Pulmonary artery endothelial cell (primary cell): ENCODE results near the gene PNKP. TPM values are rescaled to one million over a fixed set of nuclear protein-coding genes. Genes with fewer than 3 reads are reported as not detected.

Experiments
- DNase-seq: peaks from one replicate; pipeline ENCODE4 v3.0.0-alpha.2; 2011; ENCODE audit warnings: low read depth, low spot score
- total RNA-seq: library from RNA; depleted of rRNA; stranded (reverse); fragments of >200 nt; gene quantifications from 2 replicates; pipeline ENCODE4 v1.2.3, GENCODE V29; 2014

Gene PNKP
- total RNA-seq, 1 donor from 2014 or later, result 47.2 TPM

DNA sequence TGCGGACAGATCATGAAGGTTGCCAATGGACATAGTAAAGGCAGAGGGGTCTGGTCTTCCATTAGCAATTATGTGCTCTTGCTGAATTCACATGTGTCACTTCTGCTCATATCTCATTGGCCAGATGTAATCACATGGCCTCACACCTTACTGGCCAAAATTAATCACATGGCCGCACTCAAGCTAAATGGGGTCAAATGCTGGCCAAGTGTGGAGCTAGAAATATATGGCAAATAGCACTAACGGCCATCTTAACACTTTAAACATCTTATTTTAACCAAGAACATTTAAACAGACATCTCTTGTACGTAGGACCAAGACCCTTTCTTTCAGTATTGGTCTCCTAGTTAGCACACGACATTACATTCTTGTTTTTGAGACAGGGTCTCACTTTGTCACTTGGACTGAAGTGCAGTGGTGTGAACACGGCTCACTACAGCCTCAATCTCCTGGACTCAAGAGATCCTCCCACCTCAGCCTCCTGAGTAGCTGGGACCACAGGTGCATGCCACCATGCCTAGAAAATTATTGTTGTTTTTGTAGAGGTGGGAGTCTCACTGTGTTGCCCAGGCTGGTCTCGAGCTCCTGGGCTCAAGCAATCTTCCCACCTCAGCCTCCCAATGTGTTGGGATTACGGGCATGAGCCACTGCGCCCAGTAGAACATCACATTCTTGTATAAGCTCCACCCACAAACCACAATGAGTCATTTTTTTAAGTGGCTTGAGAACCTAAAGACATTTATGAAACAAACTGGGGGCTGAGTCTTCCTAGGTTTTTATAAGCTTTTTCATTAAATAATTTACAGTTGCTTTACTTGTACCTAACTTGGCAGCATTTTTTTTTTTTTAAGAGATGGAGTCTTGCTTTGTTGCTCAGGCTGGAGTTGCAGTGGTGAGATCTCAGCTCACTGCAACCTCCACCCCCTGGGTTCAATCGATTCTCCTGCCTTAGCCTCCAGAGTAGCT, 19.4 kb downstream of the PNKP start:
- DNase-seq, result no peak

DNA sequence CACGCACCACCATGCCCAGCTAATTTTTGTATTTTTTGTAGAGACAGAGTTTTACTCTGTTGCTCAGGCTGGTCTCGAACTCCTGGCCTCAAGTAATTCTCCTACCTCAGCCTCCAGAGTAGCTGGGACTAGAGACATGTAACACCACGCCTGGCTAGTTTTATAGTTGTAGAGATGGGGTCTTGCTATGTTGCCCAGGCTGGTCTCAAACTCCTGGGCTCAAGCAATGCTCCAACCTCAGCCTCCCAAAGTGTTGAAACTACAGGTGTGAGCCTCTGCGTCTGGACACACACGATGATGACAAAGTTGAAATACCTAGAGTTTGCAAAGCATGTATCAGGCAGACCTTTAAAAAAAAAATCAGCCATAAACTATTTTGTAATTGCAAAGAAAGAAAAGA, 21.0 kb downstream of the PNKP start:
- no peak for DNase-seq

DNA sequence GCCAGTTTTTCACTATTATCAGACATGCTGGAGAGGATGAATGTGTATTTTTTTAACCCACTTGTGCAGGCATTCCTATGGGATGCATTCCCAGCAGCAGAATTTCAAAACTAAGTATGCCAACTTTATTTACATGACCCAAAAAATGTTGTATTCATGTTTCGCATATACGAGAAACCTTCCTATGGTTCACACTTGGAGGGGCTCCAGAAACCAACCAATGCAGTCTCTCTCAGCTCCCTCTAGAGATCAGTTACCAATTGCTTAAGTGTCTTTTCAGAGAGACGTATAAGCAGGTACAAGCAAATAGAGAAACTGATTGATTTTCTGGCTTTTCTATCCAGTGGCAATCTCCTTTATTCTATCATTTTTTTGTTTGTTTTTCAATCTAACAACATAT, 22.0 kb downstream of the PNKP start:
- DNase-seq, result no peak

DNA sequence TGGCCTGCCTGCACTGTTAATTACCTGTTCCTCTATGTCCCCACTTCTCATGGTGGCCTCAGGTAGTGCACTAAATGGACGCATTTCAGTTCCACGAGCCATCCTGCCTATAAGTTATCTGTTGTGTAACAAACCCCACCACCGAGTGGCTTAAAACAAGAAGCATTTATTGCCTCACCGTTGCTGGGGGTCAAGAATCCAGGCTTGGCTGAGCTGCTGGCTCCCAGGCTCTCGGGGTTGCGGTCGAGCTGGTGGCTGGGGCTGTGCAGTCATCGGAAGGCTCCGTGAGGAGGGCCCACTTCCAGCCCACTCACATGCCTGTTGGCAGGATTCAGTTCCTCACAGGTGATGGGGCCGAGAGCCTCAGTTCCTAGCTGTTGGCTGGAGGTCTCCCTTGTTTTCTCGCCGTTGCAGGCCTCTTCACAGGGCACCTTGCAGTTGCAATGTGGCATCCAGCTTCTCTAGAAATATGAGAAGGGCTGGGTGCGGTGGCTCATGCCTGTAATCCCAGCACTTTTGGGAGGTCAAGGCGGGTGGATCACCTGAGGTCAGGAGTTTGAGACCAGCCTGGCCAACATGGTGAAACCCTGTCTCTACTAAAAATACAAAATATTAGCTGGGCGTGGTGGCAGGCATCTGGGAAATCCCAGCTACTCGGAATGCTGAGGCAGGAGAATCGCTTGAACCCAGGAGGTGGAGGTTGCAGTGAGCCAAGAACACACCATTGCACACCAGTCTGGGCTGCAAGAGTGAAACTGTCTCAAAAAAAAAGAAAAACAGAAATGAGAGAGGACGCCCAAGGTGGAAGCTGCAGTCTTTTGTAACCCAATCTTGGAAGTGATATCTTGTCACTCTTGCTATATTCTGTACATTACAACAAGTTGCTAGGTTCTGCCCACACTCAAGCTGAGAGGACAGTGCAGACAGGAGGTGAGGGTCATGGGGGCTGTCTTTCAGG, 23.0 kb downstream of the PNKP start:
- no peak for DNase-seq

DNA sequence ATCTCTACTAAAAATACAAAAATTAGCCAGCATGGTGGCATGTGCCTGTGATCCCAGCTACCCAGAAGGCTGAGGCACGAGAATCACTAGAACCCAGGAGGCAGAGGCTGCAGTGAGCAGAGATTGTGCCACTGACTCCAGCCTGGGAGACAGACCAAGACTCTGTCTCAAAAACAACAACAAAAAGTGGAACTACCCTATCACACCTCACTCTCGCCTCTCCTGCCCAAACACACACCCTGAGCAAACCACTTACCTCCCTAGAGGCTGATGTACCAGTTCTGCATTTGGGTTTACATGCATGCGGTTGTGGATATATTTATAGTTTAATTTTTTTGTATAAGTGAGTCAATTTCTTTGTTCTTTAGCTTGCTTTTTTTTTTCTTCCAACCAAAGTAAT, 24.1 kb downstream of the PNKP start:
- no peak for DNase-seq

DNA sequence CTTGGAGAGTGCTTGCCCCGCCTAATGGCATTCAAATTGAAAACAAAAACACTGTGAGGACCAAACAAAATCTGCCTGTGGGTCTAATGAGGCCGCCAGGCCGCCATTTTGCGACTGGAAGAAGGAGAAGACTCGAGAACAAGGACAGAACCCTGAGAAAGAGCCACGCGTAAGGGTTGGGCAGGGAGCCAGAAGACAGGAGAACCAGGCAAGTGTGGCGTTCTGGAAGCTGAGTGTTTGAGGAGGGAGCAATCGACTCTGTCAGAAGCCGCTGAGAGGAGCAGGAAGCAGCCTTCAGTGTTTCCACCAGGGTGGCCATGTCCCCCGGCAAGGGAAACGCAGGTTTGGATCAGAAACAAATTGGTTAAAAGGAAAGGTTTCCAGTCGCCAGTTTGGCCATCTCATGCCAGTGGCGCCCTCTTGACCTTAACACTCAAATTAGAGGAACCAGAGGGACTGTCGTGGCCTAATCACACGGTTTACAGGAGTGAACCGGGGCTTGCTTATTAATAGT, 26.6 kb downstream of the PNKP start:
- no peak for DNase-seq

DNA sequence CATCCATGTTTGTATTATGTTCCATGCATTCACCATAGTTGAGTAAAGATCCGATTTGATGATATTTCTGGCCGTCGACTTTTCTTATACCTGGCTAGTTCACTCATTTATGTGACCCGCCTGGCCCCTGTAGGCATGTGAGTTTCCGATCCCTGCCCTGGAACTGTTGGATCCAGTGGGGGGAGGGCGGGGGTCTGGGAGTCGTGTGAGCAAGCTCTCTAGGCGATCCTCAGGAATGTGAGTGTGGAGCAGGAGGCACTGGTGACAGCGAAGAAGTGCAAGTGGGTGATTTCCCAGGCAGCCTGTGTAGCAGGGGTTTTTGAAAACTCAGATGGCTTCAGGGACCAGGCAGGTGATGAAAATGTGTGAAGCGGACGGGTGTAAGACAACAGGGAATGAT, 27.1 kb downstream of the PNKP start:
- no peak for DNase-seq

DNA sequence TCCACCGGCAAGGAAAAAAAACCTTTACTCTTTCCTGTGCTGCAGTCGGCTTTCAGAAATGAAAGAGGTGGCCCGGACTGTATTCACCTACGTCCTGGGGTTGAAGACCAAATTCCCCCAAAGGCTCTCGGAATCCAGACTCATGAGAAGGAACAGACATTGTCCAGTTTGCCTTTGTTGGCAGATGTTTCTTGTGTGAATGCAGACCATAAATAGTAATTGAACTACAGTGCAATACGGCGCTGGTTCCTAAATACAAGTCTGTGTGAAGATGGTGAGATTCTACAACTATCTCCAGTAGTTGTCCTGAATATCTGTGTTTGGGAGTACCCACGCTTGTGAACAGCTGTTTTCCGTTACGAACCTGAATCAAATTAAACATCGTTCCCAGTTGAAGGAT, 27.7 kb downstream of the PNKP start:
- no peak for DNase-seq

DNA sequence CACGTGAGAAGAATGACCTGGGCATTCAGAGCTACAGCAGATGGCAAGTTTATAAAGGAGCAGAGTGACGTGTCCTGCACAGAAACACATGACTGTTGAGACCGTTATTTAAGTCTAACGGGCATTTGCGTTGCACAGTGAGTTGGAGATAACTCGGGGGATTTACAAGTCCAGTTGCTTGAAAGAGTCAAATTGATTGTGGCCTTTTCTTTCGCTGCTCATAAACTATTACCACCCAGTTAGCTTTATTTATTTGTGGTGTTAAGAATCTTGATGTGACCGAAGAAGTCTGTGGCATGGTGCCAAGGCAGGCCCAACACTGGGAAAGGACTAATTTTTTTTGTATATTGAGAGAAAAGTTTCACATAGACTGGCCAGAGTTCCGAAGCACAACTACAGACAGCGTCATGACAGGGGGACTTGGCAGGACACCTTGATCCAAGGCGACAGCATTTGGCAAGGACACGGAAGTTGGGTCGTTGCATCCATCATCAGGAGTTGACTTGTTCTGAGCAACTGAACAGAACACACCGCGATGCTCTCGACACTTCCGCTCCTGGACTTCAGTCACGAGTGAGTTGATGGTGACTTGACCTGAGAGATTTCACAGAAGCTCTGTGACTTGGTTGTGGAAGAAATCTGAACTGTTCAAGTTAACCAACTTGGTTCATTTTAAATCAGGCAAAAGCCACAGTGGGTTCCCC, 28.3 kb downstream of the PNKP start:
- no peak for DNase-seq

DNA sequence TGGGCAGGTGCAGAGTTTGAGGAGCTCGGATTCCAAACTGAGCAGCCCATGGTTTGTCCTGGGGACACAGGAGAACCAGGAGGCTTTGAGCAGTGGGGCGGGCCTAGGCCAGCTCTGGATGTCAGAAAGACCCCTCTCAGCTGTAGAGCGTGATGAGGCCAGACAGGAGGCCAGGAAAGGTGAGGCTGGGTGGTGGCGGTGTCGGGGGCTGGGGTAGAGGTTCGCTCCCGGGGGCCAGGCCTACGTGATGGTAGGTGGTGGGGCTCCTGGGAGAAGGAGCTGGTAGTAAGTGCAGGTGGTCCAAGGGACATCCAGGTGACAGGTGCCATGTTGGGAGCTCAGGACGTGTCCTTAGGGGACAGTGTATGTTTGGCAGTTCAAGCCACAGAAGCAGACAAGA, 30.0 kb downstream of the PNKP start:
- no peak for DNase-seq

DNA sequence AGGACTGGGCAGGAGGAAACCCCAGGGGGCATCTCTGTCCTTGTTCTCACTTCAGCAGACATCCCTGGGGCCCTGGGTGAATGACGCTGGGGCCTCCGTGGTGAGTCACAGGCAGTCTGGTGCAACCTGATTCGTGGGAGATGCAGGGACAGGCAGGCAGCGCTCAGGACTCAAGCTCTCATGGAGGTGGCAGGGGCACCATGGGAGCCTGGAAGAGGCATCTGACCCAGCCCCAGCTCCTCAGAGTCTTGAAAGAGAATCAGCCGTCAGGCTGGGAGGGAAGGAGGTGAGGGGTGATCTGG, 30.4 kb downstream of the PNKP start:
- DNase-seq, result no peak

DNA sequence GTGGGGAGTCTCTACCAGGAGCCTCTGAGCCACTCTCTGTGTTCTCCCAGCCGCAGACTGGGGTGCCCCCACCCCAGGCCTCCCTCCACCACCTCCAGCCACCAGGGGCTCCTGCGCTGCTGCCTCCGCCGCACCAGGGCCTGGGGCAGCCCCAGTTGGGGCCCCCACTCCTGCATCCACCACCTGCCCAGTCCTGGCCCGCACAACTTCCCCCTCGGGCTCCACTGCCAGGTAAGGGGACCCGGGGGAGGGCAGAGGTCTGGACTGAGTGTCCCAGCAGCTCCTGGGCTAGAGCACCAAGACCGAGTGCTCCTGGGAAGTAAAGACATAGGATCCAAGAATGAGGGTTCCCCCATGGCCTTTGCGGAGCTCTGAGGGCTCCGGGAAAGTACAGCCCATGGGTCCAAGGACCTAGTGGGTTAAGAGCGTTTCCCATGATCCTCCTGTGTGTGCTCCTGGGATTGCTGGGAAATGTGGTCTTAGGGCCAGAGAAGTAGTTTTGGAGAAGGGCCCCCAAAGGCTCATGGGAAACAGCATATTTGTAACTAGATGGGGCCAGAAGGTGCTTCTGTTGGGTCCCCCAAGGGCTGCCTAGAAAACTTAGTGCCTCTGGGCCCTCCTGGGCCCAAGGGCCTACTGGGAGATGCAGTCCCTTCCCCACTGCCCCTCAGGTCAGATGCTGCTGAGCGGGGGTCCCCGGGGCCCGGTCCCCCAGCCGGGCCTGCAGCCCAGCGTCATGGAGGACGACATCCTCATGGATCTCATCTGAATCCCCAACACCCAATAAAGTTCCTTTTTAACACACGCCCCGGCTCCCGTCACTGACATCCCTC, 31.0 kb downstream of the PNKP start:
- DNase-seq, result no peak

DNA sequence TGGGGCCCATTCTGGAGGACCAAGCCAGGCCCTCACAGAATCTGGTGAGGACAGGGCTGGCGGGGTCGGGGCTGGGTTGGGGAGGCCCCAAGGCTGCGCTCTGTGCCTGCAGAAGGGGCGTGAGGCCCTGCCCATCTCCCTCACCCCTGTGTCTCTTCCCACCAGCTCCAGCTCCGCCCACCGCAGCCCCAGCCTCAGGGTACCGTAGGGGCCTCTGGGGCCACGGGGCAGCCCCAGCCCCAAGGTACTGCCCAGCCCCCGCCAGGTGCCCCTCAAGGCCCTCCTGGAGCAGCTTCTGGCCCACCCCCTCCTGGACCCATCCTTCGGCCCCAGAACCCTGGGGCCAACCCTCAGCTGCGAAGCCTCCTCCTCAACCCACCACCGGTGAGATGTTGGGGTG, 31.8 kb downstream of the PNKP start:
- no peak for DNase-seq

DNA sequence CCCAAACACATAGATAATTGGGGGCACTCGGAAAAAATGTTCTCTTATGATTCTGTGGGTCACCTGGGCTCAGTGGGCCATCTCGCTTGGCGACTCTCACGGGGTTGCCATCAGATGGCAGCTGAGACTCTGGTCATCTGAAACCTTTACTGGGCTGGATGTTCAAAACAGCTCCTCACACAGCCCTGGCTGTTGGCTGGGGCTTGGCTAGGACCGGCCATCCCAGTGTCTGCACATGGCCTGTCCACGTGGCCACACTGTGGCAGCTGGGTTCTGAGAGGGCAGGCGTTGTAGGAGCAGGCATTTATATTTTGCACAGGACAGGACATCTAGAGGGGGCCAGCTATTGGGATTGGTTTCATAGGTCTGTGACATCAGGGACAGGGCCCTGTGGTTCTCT, 33.8 kb downstream of the PNKP start:
- DNase-seq, result no peak

DNA sequence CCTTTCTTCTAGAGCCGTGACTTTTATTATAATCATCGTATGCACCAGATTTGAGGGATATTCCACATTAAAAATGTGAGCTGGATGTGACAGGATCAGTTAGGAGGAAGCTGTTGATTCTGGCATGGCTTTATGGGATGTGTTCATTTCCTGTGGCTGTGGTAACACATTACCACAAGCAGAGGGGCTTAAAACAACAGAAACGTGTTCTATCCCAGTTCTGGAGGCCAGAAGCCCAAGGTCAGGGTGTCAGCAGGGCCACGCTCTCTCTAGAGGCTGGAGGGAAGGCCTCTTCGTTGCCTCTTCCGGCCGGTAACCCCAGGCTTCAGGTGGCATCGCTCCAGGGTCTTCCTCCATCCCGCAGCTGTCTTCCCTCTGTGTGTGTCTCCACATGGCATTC, 34.8 kb downstream of the PNKP start:
- DNase-seq, result no peak

DNA sequence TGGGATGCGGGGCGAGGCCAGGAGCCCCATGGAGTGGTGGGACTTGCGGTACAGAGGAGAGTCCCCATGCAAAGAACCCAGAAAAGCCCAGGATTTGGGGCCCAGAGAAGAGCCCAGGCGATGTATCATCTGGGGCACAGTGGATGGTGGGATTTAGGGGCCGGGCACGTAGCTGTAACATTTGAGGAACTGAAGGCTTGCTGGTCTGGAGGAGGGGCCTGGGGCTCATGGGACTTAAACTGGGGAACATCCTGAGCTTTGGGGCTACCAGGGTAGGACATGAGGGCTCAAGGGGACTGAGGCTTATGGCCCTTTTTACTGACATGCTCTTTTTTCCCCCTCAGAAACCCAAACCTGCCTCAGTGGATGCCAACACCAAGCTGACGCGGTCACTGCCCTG, 35.8 kb downstream of the PNKP start:
- no peak for DNase-seq

DNA sequence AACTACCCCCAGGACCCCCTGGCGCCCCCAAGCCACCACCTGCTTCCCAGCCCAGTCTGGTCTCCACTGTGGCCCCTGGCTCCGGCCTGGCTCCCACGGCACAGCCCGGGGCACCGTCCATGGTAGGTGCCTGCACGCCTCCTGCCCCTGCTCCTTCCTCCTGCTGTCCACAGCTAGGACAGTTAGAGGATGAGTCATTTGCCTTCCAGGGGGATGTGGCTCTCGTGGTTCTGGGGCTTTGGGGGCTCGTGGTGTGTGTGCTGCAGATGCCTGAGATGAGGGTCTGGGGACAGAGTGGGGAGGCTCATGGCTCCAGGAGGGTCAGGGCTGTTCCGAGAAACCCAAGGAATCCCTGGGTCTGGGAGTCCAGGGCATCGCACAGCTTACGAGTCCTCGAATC, 36.6 kb downstream of the PNKP start:
- DNase-seq, result no peak

DNA sequence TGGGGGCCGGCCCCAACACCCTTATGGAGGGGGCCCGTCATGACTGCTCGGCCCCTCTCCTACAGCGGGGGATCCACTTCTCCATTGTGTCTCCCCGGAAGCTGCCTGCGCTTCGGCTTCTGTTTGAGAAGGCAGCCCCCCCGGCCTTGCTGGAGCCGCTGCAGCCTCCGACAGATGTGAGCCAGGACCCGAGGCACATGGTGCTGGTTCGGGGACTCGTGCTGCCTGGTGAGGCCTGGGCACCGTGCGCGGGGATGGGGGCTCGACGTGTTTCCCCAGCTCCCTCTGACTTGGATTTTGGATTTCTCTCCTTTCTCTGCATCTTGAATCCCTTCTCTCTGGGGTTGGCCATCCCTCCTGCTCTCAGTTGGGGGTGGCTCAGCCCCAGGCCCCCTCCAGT, 37.7 kb downstream of the PNKP start:
- DNase-seq, result no peak

DNA sequence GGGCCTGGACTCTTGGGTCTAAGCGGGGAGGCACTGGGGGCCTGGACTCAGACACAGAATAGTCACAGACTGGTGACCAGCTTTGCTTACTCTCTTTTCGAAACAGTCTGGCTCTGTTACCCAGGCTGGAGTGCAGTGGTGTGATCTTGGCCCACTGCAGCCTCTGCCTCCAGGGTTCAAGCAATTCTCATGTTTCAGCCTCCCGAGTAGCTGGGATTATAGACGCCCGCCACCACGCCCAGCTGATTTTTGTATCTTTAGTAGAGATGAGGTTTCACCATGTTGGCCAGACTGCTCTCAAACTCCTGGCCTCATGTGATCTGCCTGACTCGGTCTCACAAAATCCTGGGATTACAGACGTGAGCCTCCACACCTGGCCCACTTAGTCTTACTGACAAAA, 38.2 kb downstream of the PNKP start:
- DNase-seq, result no peak

DNA sequence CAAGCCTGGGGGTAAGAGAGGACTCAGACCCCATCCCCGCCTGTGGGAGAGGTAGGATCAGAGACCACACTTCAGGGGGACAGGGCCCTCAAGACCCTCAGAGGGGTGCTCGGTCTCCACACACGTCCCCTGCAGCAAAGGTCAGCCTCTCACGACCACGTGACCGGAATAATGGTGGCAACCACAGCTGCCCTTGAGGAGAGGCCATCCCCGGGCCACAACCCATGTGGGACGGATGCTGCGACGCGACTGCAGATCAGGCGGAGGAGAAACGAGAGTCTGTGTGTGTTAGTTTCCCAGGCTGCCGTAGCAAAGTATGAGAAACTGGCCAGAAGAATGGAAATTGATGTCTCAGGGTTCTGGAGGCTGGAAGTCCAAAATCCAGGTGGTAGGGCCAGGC, 40.3 kb downstream of the PNKP start:
- no peak for DNase-seq

DNA sequence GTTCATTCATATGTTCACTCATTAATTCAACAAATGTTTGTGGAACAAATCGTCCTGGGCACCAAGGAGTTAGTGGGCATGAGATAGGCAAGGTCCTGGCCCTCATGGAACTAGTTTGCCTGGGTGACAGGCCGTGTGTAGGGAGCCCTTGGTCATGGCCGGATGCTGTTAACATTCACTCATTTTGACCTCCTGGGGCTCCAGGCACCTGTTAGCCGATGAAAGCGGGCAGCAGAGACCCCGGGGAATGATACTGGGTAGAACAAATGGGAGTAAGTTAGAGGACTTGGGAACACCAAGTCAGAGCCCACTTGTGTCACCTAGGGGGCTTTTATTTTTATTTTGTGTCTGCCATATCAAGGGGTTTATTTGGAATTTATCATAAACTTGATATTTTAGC, 42.7 kb downstream of the PNKP start:
- DNase-seq, result no peak
